ENCODE results near the gene IFI35. TPM values are rescaled to one million over a fixed set of nuclear protein-coding genes. Genes with fewer than 3 reads are reported as not detected.
"Not testable (repeated sequence)": the region's sequence is repeated elsewhere in the genome, so short reads cannot be mapped to it uniquely, and the experiment has no call there.

Gene IFI35
- total RNA-seq, 1 donor from 2014 or later = 45.2 TPM

- TF ChIP-seq, protein P1, sequence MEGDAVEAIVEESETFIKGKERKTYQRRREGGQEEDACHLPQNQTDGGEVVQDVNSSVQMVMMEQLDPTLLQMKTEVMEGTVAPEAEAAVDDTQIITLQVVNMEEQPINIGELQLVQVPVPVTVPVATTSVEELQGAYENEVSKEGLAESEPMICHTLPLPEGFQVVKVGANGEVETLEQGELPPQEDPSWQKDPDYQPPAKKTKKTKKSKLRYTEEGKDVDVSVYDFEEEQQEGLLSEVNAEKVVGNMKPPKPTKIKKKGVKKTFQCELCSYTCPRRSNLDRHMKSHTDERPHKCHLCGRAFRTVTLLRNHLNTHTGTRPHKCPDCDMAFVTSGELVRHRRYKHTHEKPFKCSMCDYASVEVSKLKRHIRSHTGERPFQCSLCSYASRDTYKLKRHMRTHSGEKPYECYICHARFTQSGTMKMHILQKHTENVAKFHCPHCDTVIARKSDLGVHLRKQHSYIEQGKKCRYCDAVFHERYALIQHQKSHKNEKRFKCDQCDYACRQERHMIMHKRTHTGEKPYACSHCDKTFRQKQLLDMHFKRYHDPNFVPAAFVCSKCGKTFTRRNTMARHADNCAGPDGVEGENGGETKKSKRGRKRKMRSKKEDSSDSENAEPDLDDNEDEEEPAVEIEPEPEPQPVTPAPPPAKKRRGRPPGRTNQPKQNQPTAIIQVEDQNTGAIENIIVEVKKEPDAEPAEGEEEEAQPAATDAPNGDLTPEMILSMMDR (IDR thresholded peaks at IDR 0.05) = no peak
- intact Hi-C loops (cut with DNase I) = no loop called here
Measured at GRCh38 chr17:43051969-43052368, 45.4 kb downstream of the IFI35 start.

GRCh38 chr17:43053008-43053407 is 46.4 kb downstream of the IFI35 start:
- intact Hi-C loops (cut with DNase I); H3K9me3 ChIP-seq; H3K4me3 ChIP-seq; H3K36me3 ChIP-seq; H3K27ac ChIP-seq; DNase-seq (ENCODE audit: low spot score in 2 of 2); H3K27me3 ChIP-seq; H3K4me1 ChIP-seq: not testable (repeated sequence)

More at GRCh38 chr17:43051969-43052368, 45.4 kb downstream of the IFI35 start:
- Histone ChIP-seq H3K27me3 (no peaks in the 10 kb centered on the region), H3K4me3 (no peak overlapping the region), H3K27ac (no peak overlapping the region), H3K4me1 (no peaks in the 10 kb centered on the region), H3K9me3 (no peaks in the 10 kb centered on the region), H3K36me3 (no peaks in the 10 kb centered on the region)
- DNase-seq (ENCODE audit: low spot score in 2 of 2) = no peak

- Histone ChIP-seq H3K9me3 (no peaks in the 10 kb centered on the region), H3K27me3 (no peaks in the 10 kb centered on the region), H3K4me3 (no peak overlapping the region), H3K27ac (no peak overlapping the region), H3K4me1 (no peaks in the 10 kb centered on the region), H3K36me3 (no peaks in the 10 kb centered on the region)
- TF ChIP-seq, protein P1 (IDR thresholded peaks at IDR 0.05) = no peak
- no peak for DNase-seq (ENCODE audit: low spot score in 2 of 2)
- intact Hi-C loops (cut with DNase I) = no loop called here
Measured at GRCh38 chr17:43056051-43056450, 49.5 kb downstream of the IFI35 start.

DNA sequence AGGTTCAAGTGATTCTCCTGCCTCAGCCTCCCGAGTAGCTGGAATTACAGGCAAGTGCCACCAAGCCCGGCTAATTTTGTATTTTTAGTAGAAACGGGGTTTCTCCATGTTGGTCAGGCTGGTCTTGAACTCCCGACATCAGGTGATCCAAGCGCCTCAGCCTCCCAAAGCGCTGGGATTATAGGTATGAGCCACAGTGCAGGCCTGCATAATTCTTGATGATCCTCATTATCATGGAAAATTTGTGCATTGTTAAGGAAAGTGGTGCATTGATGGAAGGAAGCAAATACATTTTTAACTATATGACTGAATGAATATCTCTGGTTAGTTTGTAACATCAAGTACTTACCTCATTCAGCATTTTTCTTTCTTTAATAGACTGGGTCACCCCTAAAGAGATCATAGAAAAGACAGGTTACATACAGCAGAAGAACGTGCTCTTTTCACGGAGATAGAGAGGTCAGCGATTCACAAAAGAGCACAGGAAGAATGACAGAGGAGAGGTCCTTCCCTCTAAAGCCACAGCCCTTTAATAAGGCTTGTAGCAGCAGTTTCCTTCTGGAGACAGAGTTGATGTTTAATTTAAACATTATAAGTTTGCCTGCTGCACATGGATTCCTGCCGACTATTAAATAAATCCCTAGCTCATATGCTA is 56.5 kb downstream of the IFI35 start:
- DNase-seq (ENCODE audit: low spot score in 2 of 2) = no peak
- intact Hi-C loops (cut with DNase I) = no loop called here
- Histone ChIP-seq H3K27me3 (no peaks in the 10 kb centered on the region), H3K27ac (no peak overlapping the region), H3K36me3 (no peaks in the 10 kb centered on the region), H3K4me3 (no peak overlapping the region), H3K4me1 (no peaks in the 10 kb centered on the region), H3K9me3 (no peaks in the 10 kb centered on the region)
- TF ChIP-seq, protein P1 (IDR thresholded peaks at IDR 0.05) = no peak

Other genes starting within 250 kb of the IFI35 start
- gene RAMP2, start 245.6 kb upstream of the IFI35 start, total RNA-seq = 80.5 TPM
- gene VPS25, start 233.3 kb upstream of the IFI35 start, total RNA-seq = 40.9 TPM
- not detected for gene WNK4, start 226.2 kb upstream of the IFI35 start, total RNA-seq
- 9.8 TPM for gene COA3, start 208.1 kb upstream of the IFI35 start, total RNA-seq
- gene CNTD1, start 207.9 kb upstream of the IFI35 start, total RNA-seq = not detected
- 66.1 TPM for gene BECN1, start 182.5 kb upstream of the IFI35 start, total RNA-seq
- gene PSME3, start 173.4 kb upstream of the IFI35 start, total RNA-seq = 29.7 TPM
- gene AOC2, start 162.2 kb upstream of the IFI35 start, total RNA-seq = not detected
- 128 TPM for gene AOC3, start 155.6 kb upstream of the IFI35 start, total RNA-seq
- gene G6PC1, start 106.0 kb upstream of the IFI35 start, total RNA-seq = not detected
- 3.8 TPM for gene AARSD1, start 42.3 kb upstream of the IFI35 start, total RNA-seq
- gene PTGES3L, start 26.7 kb upstream of the IFI35 start, total RNA-seq = not detected
- 10.2 TPM for gene RUNDC1, start 26.2 kb upstream of the IFI35 start, total RNA-seq
- 417 TPM for gene RPL27, start 8.4 kb upstream of the IFI35 start, total RNA-seq
- 296 TPM for gene VAT1, start 15.6 kb downstream of the IFI35 start, total RNA-seq
- gene RND2, start 18.4 kb downstream of the IFI35 start, total RNA-seq = 7.3 TPM
- gene BRCA1, start 118.6 kb downstream of the IFI35 start, total RNA-seq = 0.85 TPM
- 45.6 TPM for gene NBR1, start 164.4 kb downstream of the IFI35 start, total RNA-seq
- gene TMEM106A, start 205.1 kb downstream of the IFI35 start, total RNA-seq = 18.5 TPM
- not detected for gene CCDC200, start 221.8 kb downstream of the IFI35 start, total RNA-seq
- not detected for gene RNU2-1, start 227.2 kb downstream of the IFI35 start, total RNA-seq

Data from ascending aorta (tissue), 2 donors.